HL-60/S4 treated with phorbol 12-myristate 13-acetate at 8.2 ng/mL for 4 days and 3 days (cell line): ENCODE measurements around the gene HOGA1.

Experiments used
- in situ Hi-C: fragments of 300-500 bp; cut with MboI; formaldehyde crosslinking; loops from 2 replicates; pipeline ENCODE4 v1.15.0; 2022; ENCODE audit warnings: low sequenced_read_pairs

Gene HOGA1

GRCh38 chr10:97584060-97584797 is at the start of gene HOGA1:
HOGA1 (plus strand) TSS chr10:97584389; CDS start chr10:97584704, 315 bp downstream.
- in situ Hi-C loops = no loop called here

- in situ Hi-C loops = no loop called here
These were observed 49.3 kb upstream of the HOGA1 start for GRCh38 chr10:97534746-97535367.

GRCh38 chr10:97537186-97537869 is 46.9 kb upstream of the HOGA1 start:
- in situ Hi-C loops = no loop called here

- in situ Hi-C loops = no loop called here
These were observed 45.8 kb upstream of the HOGA1 start for GRCh38 chr10:97538411-97538810.

- in situ Hi-C loops = no loop called here
These were observed 45.4 kb upstream of the HOGA1 start for GRCh38 chr10:97538839-97539238.

GRCh38 chr10:97539523-97540200 is 44.5 kb upstream of the HOGA1 start:
- in situ Hi-C loops = no loop called here

GRCh38 chr10:97540669-97541500 is 43.3 kb upstream of the HOGA1 start:
- in situ Hi-C loops = no loop called here

GRCh38 chr10:97542169-97543024 is 41.8 kb upstream of the HOGA1 start:
- in situ Hi-C loops = no loop called here

- in situ Hi-C loops = no loop called here
These were observed 41.1 kb upstream of the HOGA1 start for GRCh38 chr10:97543025-97543546.

- in situ Hi-C loops = no loop called here
These were observed 37.5 kb upstream of the HOGA1 start for GRCh38 chr10:97546456-97547270.

GRCh38 chr10:97547271-97547600 is 37.0 kb upstream of the HOGA1 start:
- in situ Hi-C loops = no loop called here

GRCh38 chr10:97547962-97548361 is 36.2 kb upstream of the HOGA1 start:
- in situ Hi-C loops = no loop called here

- in situ Hi-C loops = no loop called here
These were observed 35.2 kb upstream of the HOGA1 start for GRCh38 chr10:97548828-97549455.

GRCh38 chr10:97549587-97550322 is 34.4 kb upstream of the HOGA1 start:
- in situ Hi-C loops = no loop called here

- in situ Hi-C loops = no loop called here
These were observed 33.6 kb upstream of the HOGA1 start for GRCh38 chr10:97550336-97551149.

- in situ Hi-C loops = no loop called here
These were observed 32.9 kb upstream of the HOGA1 start for GRCh38 chr10:97551271-97551670.

GRCh38 chr10:97553575-97554031 is 30.6 kb upstream of the HOGA1 start:
- in situ Hi-C loops = no loop called here
